Natural killer cell (primary cell): ENCODE results near the gene HPDL. TPM values are rescaled to one million over a fixed set of nuclear protein-coding genes. Genes with fewer than 3 reads are reported as not detected.

Experiments used
- total RNA-seq, 4 donors: library from RNA; stranded (reverse); fragments of 120-200 nt in 1 of 4; gene quantifications; one replicate each; pipeline versions ENCODE4 v1.2.3 to v1.2.4, GENCODE V29; 2013 to 2022

HPDL gene
- total RNA-seq, 3 donors from 2014 or later (not counting 1 experiment from before 2014, with no cell fraction given) = 0.38 to 0.45 TPM; not detected in 1

Other genes starting within 250 kb of the HPDL start
- gene ZSWIM5, start 120.3 kb upstream of the HPDL start, total RNA-seq = 1 to 10 TPM; 1.1 to 2.3 (median 1.3) TPM
- 10 to 100 TPM; 23.2 to 36.8 (median 28.2) TPM for gene TOE1, start 13.3 kb downstream of the HPDL start, total RNA-seq
- gene MUTYH, start 13.5 kb downstream of the HPDL start, total RNA-seq = 10 to 100 TPM; 44.0 to 55.6 (median 51.5) TPM
- 1 to 10 TPM; 5.1 to 7.4 (median 6.0) TPM for gene TESK2, start 164.3 kb downstream of the HPDL start, total RNA-seq
- gene CCDC163, start 173.2 kb downstream of the HPDL start, total RNA-seq = 1 to 10 TPM; 3.0 to 6.9 (median 5.8) TPM
- 1 to 10 TPM in 1 of 3 donors, under 1 TPM in 2; 0.73 to 1.5 (median 0.88) TPM for gene MMACHC, start 173.4 kb downstream of the HPDL start, total RNA-seq
- 10 to 100 TPM; 24.8 to 39.1 (median 30.6) TPM for gene PRDX1, start 195.0 kb downstream of the HPDL start, total RNA-seq
- gene AKR1A1, start 223.9 kb downstream of the HPDL start, total RNA-seq = 10 to 100 TPM; 45.7 to 54.2 (median 53.9) TPM